Ascending aorta (tissue), 2 donors: ENCODE results near the gene AGBL5. TPM values are rescaled to one million over a fixed set of nuclear protein-coding genes. Genes with fewer than 3 reads are reported as not detected.

Source experiments
- DNase-seq, 2 donors: peaks; one replicate each; pipeline ENCODE4 v3.0.0-alpha.2; 2019; ENCODE audit warnings: low spot score in 2 of 2
- H3K27ac ChIP-seq, 2 donors: fragments of 200-600 bp; sonication (generic); one replicate each; pipeline ENCODE4 v1.5.1; 2016 to 2017; ENCODE audit warnings: mild to moderate bottlenecking in 1 of 2
- H3K27me3 ChIP-seq: fragments of 200-600 bp; sonication (generic); one replicate; pipeline ENCODE4 v1.5.1; 2017
- H3K36me3 ChIP-seq, 2 donors: fragments of 200-600 bp; sonication (generic); one replicate each; pipeline ENCODE4 v1.5.1; 2016
- H3K4me1 ChIP-seq, 2 donors: fragments of 200-600 bp; sonication (generic); one replicate each; pipeline ENCODE4 v1.5.1; 2016 to 2017; ENCODE audit warnings: mild to moderate bottlenecking in 1 of 2
- H3K4me3 ChIP-seq, 2 donors: fragments of 200-600 bp; sonication (generic); one replicate each; pipeline ENCODE4 v1.5.1; 2016 to 2017; ENCODE audit warnings: mild to moderate bottlenecking in 1 of 2
- H3K9me3 ChIP-seq, 2 donors: fragments of 200-600 bp; sonication (generic); one replicate each; pipeline ENCODE4 v1.5.1; 2016
- CTCF ChIP-seq, 3 experiments: fragments of 200-600 bp in 2 of 3; fragments of 450-650 bp in 1 of 3; sonication (generic) in 2 of 3; IDR thresholded peaks; one replicate each; pipeline ENCODE4 v1.5.1; 2016 to 2019; ENCODE audit warnings: antibody characterized with exemption in 3 of 3, mild to moderate bottlenecking in 1 of 3, moderate library complexity in 1 of 3
- intact Hi-C: fragments of 100-400 bp; cut with DNase I; formaldehyde crosslinking; loops from one replicate; pipeline ENCODE4 v1.15.1; 2023
- total RNA-seq: library from RNA; depleted of rRNA; stranded (reverse); fragments of >200 nt; gene quantifications from one replicate; pipeline ENCODE4 v1.1.0, GENCODE V29; 2016

Gene AGBL5
- total RNA-seq, 1 donor from 2014 or later, result 2.1 TPM

GRCh38 chr2:27089111-27089954 is 37.9 kb downstream of the AGBL5 start:
- H3K4me3 ChIP-seq, result no peak overlapping the region
- no peaks in the 10 kb centered on the region for H3K27me3 ChIP-seq
- no peaks in the 10 kb centered on the region for H3K36me3 ChIP-seq
- intact Hi-C loops, result loop anchor here (5.0 kb wide), 1 partner anchor 43 kb away; the partner anchor contains the start of gene PREB
- peaks cover 4 to 18% of the 10 kb centered on the region in 2 donors for H3K4me1 ChIP-seq
- TF ChIP-seq CTCF (IDR thresholded peaks at IDR 0.05), result no peak
- no peak overlapping the region for H3K27ac ChIP-seq
- H3K9me3 ChIP-seq, result no peaks in the 10 kb centered on the region
- DNase-seq, result no peak

GRCh38 chr2:27091746-27092695 is 40.6 kb downstream of the AGBL5 start:
- Histone ChIP-seq H3K27me3 (no peaks in the 10 kb centered on the region), H3K4me3 (no peak overlapping the region), H3K4me1 (peaks cover 4 to 14% of the 10 kb centered on the region in 2 donors), H3K9me3 (no peaks in the 10 kb centered on the region), H3K36me3 (no peaks in the 10 kb centered on the region), H3K27ac (no peak overlapping the region)
- TF ChIP-seq CTCF (IDR thresholded peaks at IDR 0.05), result no peak
- intact Hi-C loops, result no loop called here
- no peak for DNase-seq

GRCh38 chr2:27092696-27093429 is 41.4 kb downstream of the AGBL5 start:
- Histone ChIP-seq H3K9me3 (no peaks in the 10 kb centered on the region), H3K4me3 (no peak overlapping the region), H3K36me3 (no peaks in the 10 kb centered on the region), H3K27me3 (no peaks in the 10 kb centered on the region), H3K27ac (no peak overlapping the region), H3K4me1 (peaks cover 4 to 10% of the 10 kb centered on the region in 2 donors)
- DNase-seq, result no peak
- TF ChIP-seq CTCF (IDR thresholded peaks at IDR 0.05), result no peak
- intact Hi-C loops, result no loop called here

- H3K4me3 ChIP-seq, result no peak overlapping the region
- no peaks in the 10 kb centered on the region for H3K9me3 ChIP-seq
- no peak for TF ChIP-seq CTCF (IDR thresholded peaks at IDR 0.05)
- no peak for DNase-seq
- intact Hi-C loops, result no loop called here
- H3K36me3 ChIP-seq, result no peaks in the 10 kb centered on the region
- H3K27me3 ChIP-seq, result no peaks in the 10 kb centered on the region
- H3K4me1 ChIP-seq, result peaks cover 4 to 10% of the 10 kb centered on the region in 2 donors
- H3K27ac ChIP-seq, result no peak overlapping the region
These were observed 42.2 kb downstream of the AGBL5 start for GRCh38 chr2:27093430-27094352.
